Liver (tissue), 9 donors: Measurements from ENCODE around the gene NDUFS6. TPM values are rescaled to one million over a fixed set of nuclear protein-coding genes. Genes with fewer than 3 reads are reported as not detected.

Experiments used
- DNase-seq: peaks from one replicate; pipeline ENCODE4 v3.0.0-alpha.2; 2017; ENCODE audit warnings: low spot score
- H3K27ac ChIP-seq, 2 donors: one replicate each; pipeline ENCODE4 v1.7.0; 2013; ENCODE audit warnings: inconsistent platforms in 2 of 2, low read length in 2 of 2, control low read depth in 1 of 2, low read depth in 1 of 2, mild to moderate bottlenecking in 1 of 2
- H3K27me3 ChIP-seq, 4 donors: one replicate each; pipeline versions ENCODE4 v1.6.1 to v1.7.0; 2013; ENCODE audit warnings: low read length in 3 of 4, inconsistent platforms in 1 of 4, mild to moderate bottlenecking in 1 of 4, moderate library complexity in 1 of 4; ENCODE audit not compliant: control insufficient read depth in 4 of 4, insufficient read depth in 4 of 4
- H3K36me3 ChIP-seq, 4 donors: one replicate each; pipeline versions ENCODE4 v1.6.1 to v1.7.0; 2013; ENCODE audit warnings: low read length in 3 of 4, mild to moderate bottlenecking in 3 of 4, low read depth in 1 of 4, moderate library complexity in 1 of 4; ENCODE audit not compliant: control insufficient read depth in 4 of 4, insufficient read depth in 3 of 4
- H3K4me1 ChIP-seq, 4 donors: one replicate each; pipeline versions ENCODE4 v1.6.1 to v1.7.0; 2013; ENCODE audit warnings: low read length in 3 of 4, mild to moderate bottlenecking in 3 of 4, moderate library complexity in 1 of 4; ENCODE audit not compliant: control insufficient read depth in 4 of 4, insufficient read depth in 4 of 4
- H3K4me3 ChIP-seq, 3 donors: one replicate each; pipeline versions ENCODE4 v1.6.1 to v1.7.0; 2013; ENCODE audit warnings: low read length in 3 of 3, control low read depth in 1 of 3, low read depth in 1 of 3, mild to moderate bottlenecking in 1 of 3
- H3K9ac ChIP-seq, 2 donors: one replicate each; pipeline ENCODE4 v1.7.0; 2013; ENCODE audit warnings: low read length in 2 of 2, mild to moderate bottlenecking in 2 of 2, moderate library complexity in 2 of 2, control low read depth in 1 of 2, low read depth in 1 of 2
- H3K9me3 ChIP-seq, 4 donors: one replicate each; pipeline versions ENCODE4 v1.6.1 to v1.7.0; 2013; ENCODE audit warnings: low read length in 3 of 4; ENCODE audit not compliant: control insufficient read depth in 4 of 4
- ATF3 ChIP-seq: IDR thresholded peaks from 2 replicates; pipeline ENCODE4 v1.6.1; 2016; ENCODE audit warnings: antibody characterized with exemption
- EGR1 ChIP-seq, 2 donors: IDR thresholded peaks; 2 replicates each; pipeline ENCODE4 v1.6.1; 2016 to 2018; ENCODE audit warnings: antibody characterized with exemption in 2 of 2, low read depth in 2 of 2
- FOXA1 ChIP-seq: IDR thresholded peaks from 2 replicates; pipeline ENCODE4 v1.6.1; 2016; ENCODE audit warnings: antibody characterized with exemption
- FOXA2 ChIP-seq: IDR thresholded peaks from 2 replicates; pipeline ENCODE4 v1.6.1; 2016; ENCODE audit warnings: antibody characterized with exemption
- HNF4A ChIP-seq, 2 donors: conservative IDR thresholded peaks; 2 replicates each; pipeline ENCODE4 v1.6.1; 2016; ENCODE audit warnings: antibody characterized with exemption in 2 of 2, mild to moderate bottlenecking in 2 of 2
- HNF4G ChIP-seq: IDR thresholded peaks from 2 replicates; pipeline ENCODE4 v1.6.1; 2016; ENCODE audit warnings: antibody characterized with exemption
- NR2F2 ChIP-seq: IDR thresholded peaks from 2 replicates; pipeline ENCODE4 v1.6.1; 2016; ENCODE audit warnings: antibody characterized with exemption
- RAD21 ChIP-seq, 2 donors: IDR thresholded peaks; 2 replicates each; pipeline ENCODE4 v1.6.1; 2016; ENCODE audit warnings: antibody characterized with exemption in 2 of 2, mild to moderate bottlenecking in 2 of 2
- SP1 ChIP-seq: IDR thresholded peaks from 2 replicates; pipeline ENCODE4 v1.6.1; 2018; ENCODE audit warnings: antibody characterized with exemption, mild to moderate bottlenecking
- TAF1 ChIP-seq: conservative IDR thresholded peaks from 2 replicates; pipeline ENCODE4 v1.6.1; 2016; ENCODE audit warnings: antibody characterized with exemption, mild to moderate bottlenecking
- YY1 ChIP-seq: IDR thresholded peaks from 2 replicates; pipeline ENCODE4 v1.6.1; 2016; ENCODE audit warnings: antibody characterized with exemption, mild to moderate bottlenecking
- ZBTB33 ChIP-seq: IDR thresholded peaks from 2 replicates; pipeline ENCODE4 v1.6.1; 2016; ENCODE audit warnings: antibody characterized with exemption
- WGBS: extraction: QIAGEN DNeasy Blood & Tissue Kit; methylation state at CpG from one replicate; pipeline ENCODE4 v1.1.7; 2013; 5-methylcytosine and 5-hydroxymethylcytosine counted together
- polyA plus RNA-seq, 2 donors: library from polyadenylated mRNA; stranded (reverse) in 1 of 2; unstranded in 1 of 2; fragments of 200-250 nt in 1 of 2; fragments of >200 nt in 1 of 2; fragmentation: Nextera tagmentation in 1 of 2; extraction: Ambion mirVana in 1 of 2; gene quantifications; one replicate each; pipeline versions ENCODE4 v1.2.1 to v1.2.3, GENCODE V29; 2013 to 2015
- total RNA-seq, 2 donors: library from RNA; depleted of rRNA; stranded (reverse); fragments of >200 nt; gene quantifications; one replicate each; pipeline ENCODE4 v1.2.3, GENCODE V29; 2014
- TF ChIP-seq, protein P1 (sequence below): fragments of 150-350 bp; IDR thresholded peaks from 2 replicates; pipeline ENCODE4 v1.5.1; 2017; ENCODE audit warnings: improper control_type of control experiment, low read depth, low read length; ENCODE audit not compliant: missing input control
- donor health status: healthy.
- donor health status: healthy.
- donor health status: healthy.
- donor health status: healthy.
- donor health status: healthy.

Gene NDUFS6
- total and polyA plus RNA-seq, 4 donors, result 18.7 to 82.5 (median 47.3) TPM

- TF ChIP-seq ZBTB33, result no peak
Measured at GRCh38 chr5:1831677-1832313, 30.6 kb downstream of the NDUFS6 start (continued).

GRCh38 chr5:1832511-1833250 lies 31.5 kb downstream of the NDUFS6 start:
- 81% methylated on average over 28 of the region's 28 CpGs for WGBS
- DNase-seq, result no peak
- Histone ChIP-seq H3K27me3 (no peaks in the 10 kb centered on the region), H3K9ac (no peak overlapping the region), H3K9me3 (no peaks in the 10 kb centered on the region), H3K4me1 (no peaks in the 10 kb centered on the region), H3K4me3 (no peak overlapping the region), H3K27ac (no peak overlapping the region), H3K36me3 (no peaks in the 10 kb centered on the region)
- TF ChIP-seq YY1, result no peak
- no peak for TF ChIP-seq RAD21 (IDR thresholded peaks at IDR 0.05)
- TF ChIP-seq ZBTB33, result no peak
- no peak for TF ChIP-seq EGR1 (IDR thresholded peaks at IDR 0.05; ENCODE audit: low read depth in 2 of 2)
- TF ChIP-seq FOXA1, result no peak
- no peak for TF ChIP-seq FOXA2
- no peak for TF ChIP-seq HNF4A (conservative IDR thresholded peaks at IDR 0.05)
- no peak for TF ChIP-seq TAF1
- TF ChIP-seq NR2F2, result no peak
- TF ChIP-seq, protein P1, sequence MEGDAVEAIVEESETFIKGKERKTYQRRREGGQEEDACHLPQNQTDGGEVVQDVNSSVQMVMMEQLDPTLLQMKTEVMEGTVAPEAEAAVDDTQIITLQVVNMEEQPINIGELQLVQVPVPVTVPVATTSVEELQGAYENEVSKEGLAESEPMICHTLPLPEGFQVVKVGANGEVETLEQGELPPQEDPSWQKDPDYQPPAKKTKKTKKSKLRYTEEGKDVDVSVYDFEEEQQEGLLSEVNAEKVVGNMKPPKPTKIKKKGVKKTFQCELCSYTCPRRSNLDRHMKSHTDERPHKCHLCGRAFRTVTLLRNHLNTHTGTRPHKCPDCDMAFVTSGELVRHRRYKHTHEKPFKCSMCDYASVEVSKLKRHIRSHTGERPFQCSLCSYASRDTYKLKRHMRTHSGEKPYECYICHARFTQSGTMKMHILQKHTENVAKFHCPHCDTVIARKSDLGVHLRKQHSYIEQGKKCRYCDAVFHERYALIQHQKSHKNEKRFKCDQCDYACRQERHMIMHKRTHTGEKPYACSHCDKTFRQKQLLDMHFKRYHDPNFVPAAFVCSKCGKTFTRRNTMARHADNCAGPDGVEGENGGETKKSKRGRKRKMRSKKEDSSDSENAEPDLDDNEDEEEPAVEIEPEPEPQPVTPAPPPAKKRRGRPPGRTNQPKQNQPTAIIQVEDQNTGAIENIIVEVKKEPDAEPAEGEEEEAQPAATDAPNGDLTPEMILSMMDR, result no peak
- TF ChIP-seq ATF3, result no peak
- TF ChIP-seq HNF4G, result no peak
- TF ChIP-seq SP1, result no peak
